Left ventricle myocardium superior (tissue), 1 donor: ENCODE data around the gene TADA3. TPM values are rescaled to one million over a fixed set of nuclear protein-coding genes. Genes with fewer than 3 reads are reported as not detected.
A peak's percentile ranks its signal among the peaks of the same experiment; 100 is the strongest.

Experiments
- ATAC-seq: fragments of 200-7000 bp; cut with Tn5 transposase; one replicate; pipeline ENCODE4 v1.9.1; 2020; ENCODE audit warnings: mild to moderate bottlenecking, moderate library complexity
- DNase-seq: peaks from one replicate; pipeline ENCODE4 v3.0.0-alpha.2; 2020
- intact Hi-C: fragments of 100-400 bp; cut with micrococcal nuclease; formaldehyde crosslinking; loops from one replicate; pipeline ENCODE4 v1.11.0; 2022
- total RNA-seq: library from RNA; stranded (reverse); fragmentation: NEBNext Ultra II Directional; extraction: Animal tissue kit (Norgen Biotek cat#: 25700); gene quantifications from one replicate; pipeline ENCODE4 v1.2.1, GENCODE V29; 2021
- donor health status: DM: no; HTN: yes; CAD: no; lungs with severe emphysema.

The TADA3 gene
- total RNA-seq, 1 donor from 2014 or later, result 45.9 TPM

DNA sequence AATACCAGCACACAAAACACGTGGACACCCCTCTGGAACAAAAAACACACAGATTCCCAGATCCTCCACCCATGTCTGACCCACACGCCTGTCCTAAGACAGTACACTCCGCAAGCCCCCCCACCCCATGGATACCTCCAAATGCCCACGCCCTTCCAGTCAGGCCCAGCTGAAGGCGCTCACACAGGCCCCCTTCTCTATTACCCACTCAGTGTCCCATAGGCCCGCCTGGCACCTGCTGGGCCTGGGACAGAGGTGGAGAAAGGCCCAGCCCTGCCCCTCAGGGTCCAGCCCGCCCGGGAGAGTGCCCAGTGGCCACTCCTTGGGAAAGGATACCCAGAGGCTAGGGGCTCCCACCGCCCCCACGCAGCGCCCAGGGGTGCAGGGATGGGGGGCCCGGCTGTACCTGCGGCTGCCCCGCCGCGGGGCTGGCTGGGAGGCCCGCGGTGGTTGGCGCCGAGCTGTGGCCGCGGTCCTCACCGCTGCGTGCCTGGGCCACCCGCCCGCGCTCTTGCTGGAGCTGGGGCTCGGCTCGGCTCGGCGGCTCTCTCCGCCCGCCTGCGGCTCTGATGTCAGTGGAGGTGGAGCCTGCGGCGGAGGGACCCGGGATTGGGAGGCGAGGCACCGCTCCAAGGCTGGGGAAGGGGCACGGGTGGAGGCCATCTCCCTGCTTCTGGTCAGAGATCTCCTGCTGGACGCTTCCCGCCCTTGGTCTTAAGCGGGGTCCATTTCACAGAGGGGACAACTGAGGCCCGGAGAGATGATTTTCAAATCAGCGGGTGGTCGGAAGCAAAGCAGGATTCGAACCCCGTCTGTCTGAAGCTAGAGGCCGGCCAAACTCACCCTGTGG is 22.6 kb downstream of the TADA3 start, which contains the start of gene CAMK1:
Gene CAMK1, minus strand, starts transcription at position 522 of the 850 bp plus-strand sequence. CDS start 2,198 bp downstream, outside the sequence.
- intact Hi-C loops, result no loop called here
- DNase-seq, result peak; percentile 92

DNA sequence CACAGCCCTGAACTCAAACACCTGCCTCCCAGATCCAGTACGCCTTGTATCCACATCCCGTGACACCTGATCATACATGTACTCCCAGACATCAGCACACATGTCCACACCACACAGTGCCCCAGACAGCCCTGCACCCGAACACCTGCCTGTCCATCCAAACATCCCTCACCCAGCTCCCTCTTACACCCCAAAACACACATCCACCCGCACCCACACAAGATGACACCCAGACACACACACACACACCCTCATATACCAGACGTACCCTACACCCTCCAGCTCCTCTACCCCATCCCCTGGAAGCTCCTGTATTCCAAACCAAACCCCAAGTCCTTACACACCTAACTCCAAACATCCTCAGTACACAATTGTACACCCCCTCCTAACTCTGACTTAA is 23.3 kb downstream of the TADA3 start:
- intact Hi-C loops, result no loop called here
- peak; percentile 1 for ATAC-seq
- DNase-seq, result no peak

More for the DNA sequence above, 22.6 kb downstream of the TADA3 start, which contains the start of gene CAMK1:
- ATAC-seq, result peak; percentile 95

DNA sequence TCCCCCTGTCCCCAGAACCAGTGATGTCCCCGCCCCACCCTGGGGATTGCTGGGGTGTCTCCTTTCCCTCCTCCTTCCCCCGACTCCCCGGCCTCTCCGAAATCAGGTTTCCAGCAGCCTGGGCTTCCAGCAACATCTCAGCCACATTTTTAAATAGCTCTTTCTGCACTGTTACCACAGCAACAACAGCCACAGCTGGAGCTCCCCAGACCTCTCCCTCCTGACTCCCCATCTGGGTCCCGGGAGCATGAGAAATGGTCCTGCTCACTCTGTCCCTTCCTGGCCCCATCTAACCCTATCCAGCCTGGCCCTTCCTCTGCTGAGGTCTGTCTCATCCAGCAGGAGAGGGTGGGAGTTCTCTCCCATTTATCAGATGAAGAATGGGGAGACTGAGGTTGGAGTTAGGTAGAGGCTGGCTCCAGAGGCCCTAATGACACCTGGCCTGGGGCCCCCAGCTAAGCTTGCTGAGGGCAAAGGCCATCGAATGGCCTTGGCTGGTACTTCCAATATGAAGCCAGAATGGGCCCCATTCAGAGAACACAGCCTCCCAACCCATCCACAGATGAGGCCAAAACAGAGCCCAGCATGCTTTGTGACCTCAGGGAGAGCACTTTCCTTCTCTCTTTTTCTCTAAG is 24.0 kb downstream of the TADA3 start:
- DNase-seq (no peak), ATAC-seq (no peak)
- intact Hi-C loops, result no loop called here

DNA sequence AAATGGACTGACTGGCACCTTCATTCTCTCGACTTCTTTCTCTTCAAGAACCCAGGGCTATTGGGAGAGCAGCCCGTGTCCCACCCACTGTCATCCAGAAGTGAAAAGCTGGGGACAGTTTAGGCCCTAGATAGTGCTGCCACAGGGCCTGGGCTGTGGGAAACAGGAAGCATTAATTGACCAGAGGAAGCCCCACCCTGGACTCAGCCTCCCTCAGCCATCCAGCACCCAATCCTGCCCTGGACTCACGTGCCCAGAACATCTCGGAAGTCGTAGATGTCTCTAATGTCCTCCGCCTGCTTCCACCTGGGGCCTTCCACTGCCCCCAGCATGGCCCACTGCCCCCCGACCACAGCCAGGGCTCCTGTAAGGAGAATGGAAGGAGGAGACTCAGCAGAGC is 24.9 kb downstream of the TADA3 start:
- intact Hi-C loops, result no loop called here
- DNase-seq (no peak), ATAC-seq (peak; percentile 13)

DNA sequence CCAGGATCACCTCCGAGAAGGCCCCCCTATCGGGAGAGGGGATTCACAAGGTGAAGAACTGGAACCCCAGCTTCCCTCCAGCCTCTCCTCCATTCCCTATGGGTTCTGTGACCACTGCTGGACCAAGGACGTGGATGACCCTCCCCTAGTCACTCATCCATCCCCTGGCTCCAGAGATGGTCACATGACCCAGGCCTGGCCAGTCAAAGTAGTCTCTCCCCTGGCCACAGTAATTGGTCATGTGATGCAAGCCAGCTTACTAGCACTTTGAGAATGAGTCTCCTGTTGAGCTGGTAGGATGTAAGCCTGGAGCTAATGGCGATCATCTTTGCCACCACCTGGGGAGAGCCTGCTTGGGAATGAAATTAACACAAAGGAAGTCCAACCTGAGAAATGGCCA is 26.4 kb downstream of the TADA3 start:
- DNase-seq, result no peak
- intact Hi-C loops, result no loop called here
- ATAC-seq, result no peak

DNA sequence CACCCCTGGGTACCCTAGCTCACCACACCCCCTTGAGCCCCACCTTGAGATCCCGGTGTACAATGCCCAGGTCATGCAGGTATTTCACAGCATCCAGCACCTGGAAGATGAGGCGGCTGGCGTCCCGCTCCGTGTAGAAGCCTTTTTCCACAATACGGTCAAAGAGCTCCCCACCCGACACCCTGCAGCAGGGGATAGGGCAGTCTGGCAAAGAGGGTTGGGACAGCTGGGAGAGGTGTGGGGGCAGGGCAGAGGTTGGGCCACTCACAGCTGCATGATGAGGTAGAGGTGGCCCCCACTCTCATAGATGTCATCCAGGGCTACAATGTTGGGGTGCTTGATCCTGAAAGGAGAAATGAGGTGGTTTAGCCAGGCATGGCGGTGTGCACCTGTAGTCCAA is 29.4 kb downstream of the TADA3 start:
- ATAC-seq, result no peak
- intact Hi-C loops, result no loop called here
- DNase-seq, result no peak

DNA sequence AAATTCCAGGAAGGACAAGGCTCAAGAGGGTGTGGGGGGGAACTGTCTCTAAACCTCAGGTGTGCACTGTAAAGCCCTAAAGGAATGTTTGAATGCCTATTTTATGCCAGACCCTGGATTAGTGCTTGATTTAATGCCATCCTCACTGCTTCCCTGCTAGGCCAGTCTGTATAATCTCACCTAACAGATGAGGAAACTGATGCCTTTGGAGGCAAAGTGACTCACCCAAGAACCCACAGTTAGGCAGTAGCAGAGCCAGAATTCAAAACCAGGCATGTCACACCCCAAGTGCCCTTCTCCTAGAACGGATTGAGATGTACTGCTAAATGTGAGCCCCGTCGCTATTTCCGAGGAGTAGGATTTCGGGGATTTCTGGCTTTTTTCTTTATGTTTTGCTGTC is 30.4 kb downstream of the TADA3 start:
- no peak for ATAC-seq

DNA sequence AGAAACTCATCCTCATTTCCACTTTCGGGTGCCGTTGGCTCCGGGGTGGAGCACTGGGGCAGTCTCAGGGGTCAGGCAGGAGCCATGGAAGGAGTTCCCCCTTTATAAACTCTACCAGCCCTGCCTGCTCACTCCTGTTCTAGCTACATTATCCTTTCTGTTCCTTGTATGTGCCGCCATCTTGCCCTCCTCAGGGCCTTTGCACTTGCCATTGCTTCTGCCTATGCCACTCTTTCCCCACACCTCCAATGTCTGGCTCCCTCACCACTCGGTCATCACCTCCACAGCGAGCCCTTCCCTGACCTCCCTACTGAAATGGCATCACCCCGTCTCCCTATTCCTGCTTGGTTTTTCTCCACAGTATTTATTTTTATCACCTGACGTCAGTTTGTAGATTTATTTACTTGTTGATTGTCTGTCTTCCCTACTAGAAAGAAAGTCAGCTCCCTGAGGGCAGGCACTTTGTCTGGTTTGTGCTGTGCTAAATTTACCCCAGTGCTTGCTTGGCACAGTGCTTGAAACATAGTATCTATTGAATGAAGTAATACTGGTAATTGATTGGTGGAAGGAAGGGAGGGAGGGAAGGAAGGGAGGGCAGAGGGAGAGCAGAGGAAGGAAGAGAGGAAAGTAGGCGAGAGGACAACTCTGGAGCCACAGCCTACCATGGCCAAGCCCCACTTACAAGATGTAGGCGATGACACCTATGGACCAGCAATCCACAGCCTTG is 31.3 kb downstream of the TADA3 start:
- intact Hi-C loops, result no loop called here
- ATAC-seq, result no peak
- no peak for DNase-seq

More for the DNA sequence above, 30.4 kb downstream of the TADA3 start:
- intact Hi-C loops, result no loop called here
- DNase-seq, result no peak

DNA sequence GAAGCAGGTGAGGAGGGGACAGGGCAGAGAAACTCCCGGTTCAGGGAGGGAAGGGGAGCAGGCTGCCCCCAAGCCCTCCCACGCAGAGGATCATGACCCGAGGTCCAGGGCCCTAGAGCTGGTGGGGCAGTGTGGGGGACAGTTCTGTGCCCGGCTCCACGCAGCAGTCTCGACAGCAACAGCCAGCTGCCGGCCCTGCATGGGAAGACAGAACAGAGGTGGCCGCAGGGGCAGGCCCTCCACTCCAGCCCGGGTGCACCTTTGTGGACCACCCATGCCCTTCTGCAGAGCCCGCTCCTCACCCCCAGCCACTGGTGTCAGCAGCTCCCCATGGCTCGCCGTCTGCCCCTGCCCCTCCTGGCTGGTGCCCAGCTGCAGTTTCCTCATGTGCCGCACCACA is 34.8 kb downstream of the TADA3 start:
- ATAC-seq, result no peak
- intact Hi-C loops, result no loop called here
- DNase-seq, result no peak

DNA sequence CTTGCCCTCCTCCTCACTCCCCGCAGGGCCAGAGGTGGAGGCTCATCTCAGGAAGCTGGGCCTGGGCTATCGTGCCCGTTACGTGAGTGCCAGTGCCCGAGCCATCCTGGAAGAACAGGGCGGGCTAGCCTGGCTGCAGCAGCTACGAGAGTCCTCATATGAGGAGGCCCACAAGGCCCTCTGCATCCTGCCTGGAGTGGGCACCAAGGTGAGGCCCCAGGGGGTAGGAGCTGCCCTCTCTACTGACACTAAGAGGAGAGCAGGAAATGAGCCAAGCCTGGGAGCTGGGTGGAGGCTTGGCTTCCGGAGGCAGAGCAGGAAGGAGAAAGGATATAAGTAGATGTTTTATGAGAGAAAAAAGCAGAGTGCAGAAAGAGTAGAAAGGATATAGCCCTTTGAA is 37.6 kb downstream of the TADA3 start:
- intact Hi-C loops, result no loop called here

DNA sequence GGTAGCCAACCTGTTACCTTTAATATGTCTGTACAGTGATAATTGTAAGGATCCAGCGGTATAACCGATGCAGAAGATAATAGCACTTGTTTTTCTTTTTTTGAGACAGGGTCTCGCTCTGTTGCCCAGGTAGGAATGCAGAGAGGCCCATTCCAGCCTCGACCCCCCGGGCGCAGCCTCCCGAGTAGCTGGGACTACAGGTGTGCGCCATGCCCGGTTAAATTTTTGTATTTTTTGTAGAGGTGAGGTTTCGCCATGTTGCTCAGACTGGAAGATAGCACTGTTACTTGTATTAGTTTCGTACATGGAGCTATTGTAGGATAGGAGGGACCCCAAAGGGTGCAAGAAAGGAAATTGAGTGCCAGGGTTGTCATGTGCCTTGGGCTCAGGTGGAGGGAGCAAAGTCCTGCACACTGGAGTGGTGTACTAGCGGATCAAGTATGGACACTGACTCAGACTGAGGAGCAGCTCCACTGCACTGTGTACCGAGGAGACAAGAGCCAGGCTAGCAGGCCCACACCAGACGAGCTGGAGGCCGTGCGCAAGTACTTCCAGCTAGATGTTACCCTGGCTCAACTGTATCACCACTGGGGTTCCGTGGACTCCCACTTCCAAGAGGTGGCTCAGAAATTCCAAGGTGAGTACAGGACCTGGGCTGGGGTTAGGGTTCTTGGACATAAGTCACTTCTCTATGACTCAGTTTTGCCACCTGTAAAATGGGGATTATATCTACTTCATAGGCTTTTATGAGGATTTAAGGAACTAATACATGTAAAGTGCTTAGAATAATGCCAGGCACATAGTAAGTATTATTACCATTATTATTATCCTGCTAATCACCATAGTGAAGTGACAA is 41.5 kb downstream of the TADA3 start:
- DNase-seq (no peak), ATAC-seq (no peak)
- intact Hi-C loops, result no loop called here

More for the DNA sequence above, 37.6 kb downstream of the TADA3 start:
- DNase-seq (no peak), ATAC-seq (no peak)

DNA sequence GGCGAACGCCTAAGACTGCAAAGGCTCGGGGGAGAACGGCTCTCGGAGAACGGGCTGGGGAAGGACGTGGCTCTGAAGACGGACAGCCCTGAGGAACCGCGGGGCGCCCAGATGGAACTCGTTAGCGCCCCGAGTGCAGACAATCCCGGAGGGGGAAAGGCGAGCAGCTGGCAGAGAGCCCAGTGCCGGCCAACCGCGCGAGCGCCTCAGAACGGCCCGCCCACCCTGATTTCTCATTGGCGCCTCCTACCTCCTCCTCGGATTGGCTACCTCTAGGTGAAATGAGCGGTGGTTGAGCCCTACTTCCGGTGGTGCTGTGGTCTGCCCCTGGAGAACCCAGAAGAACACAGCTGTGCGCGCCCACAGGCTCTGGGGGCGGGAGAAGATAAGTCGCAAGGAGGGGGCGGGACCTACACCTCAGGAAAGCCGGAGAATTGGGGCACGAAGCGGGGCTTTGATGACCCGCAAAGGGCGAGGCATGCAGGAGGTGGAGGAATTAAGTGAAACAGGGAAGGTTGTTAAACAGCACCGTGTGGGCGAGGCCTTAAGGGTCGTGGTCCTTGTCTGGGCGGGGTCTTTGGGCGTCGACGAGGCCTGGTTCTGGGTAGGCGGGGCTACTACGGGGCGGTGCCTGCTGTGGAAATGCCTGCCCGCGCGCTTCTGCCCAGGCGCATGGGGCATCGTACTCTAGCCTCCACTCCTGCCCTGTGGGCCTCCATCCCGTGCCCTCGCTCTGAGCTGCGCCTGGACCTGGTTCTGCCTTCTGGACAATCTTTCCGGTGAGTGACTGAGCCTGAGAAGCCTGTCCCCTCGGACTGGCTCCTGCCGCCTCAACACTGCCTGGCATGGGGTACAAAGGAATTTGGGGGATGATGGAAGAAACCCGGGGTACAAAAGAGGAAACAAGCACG is 42.4 kb downstream of the TADA3 start, which contains the start of gene OGG1:
Gene OGG1, plus strand, starts transcription at position 308 of the 911 bp plus-strand sequence. Its CDS starts 335 bp downstream, at position 643.
- peak; percentile 99 for DNase-seq
- ATAC-seq, result peak; percentile 98
- intact Hi-C loops, result no loop called here

DNA sequence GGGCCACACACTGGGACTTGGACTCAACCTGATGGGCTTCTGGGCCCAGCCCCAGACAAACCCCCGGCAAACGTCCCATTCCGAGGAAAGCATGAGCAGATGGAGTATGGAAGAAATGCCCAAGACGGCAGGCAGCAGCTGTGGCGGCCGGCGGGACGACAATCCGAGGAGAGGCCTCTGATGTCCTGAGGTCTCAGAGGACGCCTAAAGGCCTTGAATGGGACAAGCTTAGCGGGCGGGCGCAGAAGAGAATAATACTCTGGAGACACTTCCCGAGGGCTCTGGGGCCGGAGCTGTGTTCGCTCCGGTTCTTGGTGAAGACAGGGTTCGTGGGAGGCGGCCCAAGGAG is 43.0 kb downstream of the TADA3 start:
- DNase-seq (no peak), ATAC-seq (no peak)
- intact Hi-C loops, result no loop called here

DNA sequence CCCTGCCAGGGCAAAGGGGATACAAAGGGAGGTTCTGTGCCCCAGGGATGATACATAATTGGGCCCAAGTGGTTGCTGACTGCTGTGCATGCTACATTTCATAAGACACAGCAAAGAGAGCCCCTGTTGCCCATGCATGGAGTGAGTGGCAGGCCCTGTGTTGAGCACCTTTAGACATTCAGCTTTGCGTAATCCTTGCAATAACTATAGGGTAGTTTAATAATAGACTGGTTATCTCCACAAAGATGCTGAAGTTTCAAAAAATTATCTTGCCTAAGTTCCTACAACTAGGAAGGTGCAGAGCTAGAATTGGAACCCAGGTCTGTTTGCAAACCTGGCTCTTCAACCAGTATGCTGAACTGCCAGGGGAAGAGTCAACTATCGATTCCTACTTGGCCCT is 44.2 kb downstream of the TADA3 start:
- intact Hi-C loops, result no loop called here
- DNase-seq (no peak), ATAC-seq (no peak)

DNA sequence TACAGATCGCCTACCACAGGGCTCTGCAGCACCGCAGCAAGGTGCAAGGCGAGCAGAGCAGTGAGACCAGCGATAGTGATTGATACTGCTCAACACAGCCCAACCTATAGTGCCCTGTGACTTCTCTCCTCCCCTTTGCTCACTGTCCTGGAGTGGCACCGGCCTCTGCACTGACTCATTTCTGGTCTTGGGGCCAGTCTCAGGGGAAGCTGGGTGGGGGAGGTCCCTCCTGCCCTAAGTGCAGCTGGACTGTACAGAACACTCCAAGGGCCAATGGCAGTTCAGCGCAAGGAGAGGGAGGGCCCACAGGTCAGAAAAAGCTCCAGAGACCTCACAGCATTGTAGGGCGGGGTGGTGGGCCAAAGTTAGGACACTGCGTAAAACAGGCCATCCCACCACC is 45.0 kb downstream of the TADA3 start:
- DNase-seq (no peak), ATAC-seq (no peak)
- intact Hi-C loops, result no loop called here

DNA sequence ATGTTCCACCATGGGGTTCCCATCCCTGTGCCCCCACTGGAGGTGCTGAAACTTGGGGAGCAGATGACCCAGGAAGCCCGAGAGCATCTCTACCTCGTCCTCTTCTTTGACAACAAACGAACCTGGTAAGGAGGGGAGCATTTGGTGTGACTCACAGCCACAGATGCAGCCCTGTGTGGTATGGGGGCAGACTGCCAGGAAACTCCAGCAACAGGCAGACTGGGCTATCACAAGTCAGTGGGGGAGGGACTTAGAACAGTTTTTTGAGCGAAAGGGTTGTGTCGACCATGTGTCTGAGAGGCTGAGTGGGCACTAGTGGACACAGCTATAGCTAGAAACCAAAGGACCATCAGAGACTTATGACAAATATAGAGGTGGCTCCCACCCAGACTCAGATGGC is 45.9 kb downstream of the TADA3 start:
- intact Hi-C loops, result no loop called here
- ATAC-seq, result no peak

DNA sequence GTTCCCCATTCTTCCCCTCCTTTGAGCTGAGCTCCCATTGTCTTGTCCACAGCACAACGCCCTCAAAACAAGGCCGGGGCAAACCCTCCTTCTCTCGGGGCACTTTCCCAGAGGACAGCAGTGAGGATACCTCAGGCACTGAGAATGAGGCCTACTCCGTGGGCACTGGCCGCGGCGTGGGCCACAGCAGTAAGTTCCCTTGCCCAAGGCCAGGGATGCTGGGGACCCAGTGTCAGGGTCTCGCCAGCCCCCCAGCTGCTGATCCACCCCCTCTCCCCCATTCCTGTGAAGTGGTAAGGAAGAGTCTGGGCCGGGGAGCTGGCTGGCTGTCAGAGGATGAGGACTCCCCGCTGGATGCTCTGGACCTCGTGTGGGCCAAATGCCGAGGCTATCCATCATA is 46.8 kb downstream of the TADA3 start:
- intact Hi-C loops, result no loop called here
- ATAC-seq (no peak), DNase-seq (no peak)

More for the DNA sequence above, 45.9 kb downstream of the TADA3 start:
- DNase-seq, result no peak

DNA sequence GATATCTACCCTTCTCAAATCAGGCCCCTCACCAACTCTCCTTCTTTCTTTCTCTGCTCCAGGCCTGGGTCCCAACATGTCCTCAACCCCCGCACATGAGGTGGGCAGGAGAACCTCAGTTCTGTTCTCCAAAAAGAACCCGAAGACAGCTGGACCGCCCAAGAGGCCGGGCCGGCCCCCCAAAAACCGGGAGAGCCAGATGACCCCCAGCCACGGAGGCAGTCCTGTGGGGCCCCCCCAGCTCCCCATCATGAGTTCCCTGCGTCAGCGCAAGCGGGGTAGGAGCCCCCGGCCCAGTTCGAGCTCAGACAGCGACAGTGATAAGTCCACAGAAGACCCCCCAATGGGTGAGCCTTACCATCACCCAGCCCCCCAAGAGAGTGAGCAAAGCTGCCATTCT is 48.1 kb downstream of the TADA3 start:
- intact Hi-C loops, result no loop called here
- ATAC-seq, result no peak
- DNase-seq, result no peak
